Chondrocyte (in vitro differentiated cells): ENCODE measurements around the gene GRAMD4. TPM values are rescaled to one million over a fixed set of nuclear protein-coding genes. Genes with fewer than 3 reads are reported as not detected.
A peak's percentile ranks its signal among the peaks of the same experiment; 100 is the strongest.

Experiments used
- DNase-seq: peaks from one replicate; pipeline ENCODE4 v3.0.0; 2021; ENCODE audit warnings: mixed read lengths, low spot score
- H3K27ac Mint-ChIP-seq: one replicate; pipeline ENCODE4 v1.8.0; 2021; ENCODE audit warnings: mild to moderate bottlenecking, moderate library complexity, mixed read lengths; ENCODE audit not compliant: unreplicated experiment
- H3K27me3 Mint-ChIP-seq: 2 replicates; pipeline ENCODE4 v1.8.0; 2021; ENCODE audit warnings: low read depth, mixed read lengths
- H3K36me3 Mint-ChIP-seq: 2 replicates; pipeline ENCODE4 v1.8.0; 2021; ENCODE audit warnings: low read depth, mixed read lengths
- H3K4me1 Mint-ChIP-seq: 2 replicates; pipeline ENCODE4 v1.8.0; 2021; ENCODE audit warnings: low read depth, mild to moderate bottlenecking, mixed read lengths
- H3K4me3 Mint-ChIP-seq: one replicate; pipeline ENCODE4 v1.8.0; 2021; ENCODE audit warnings: mild to moderate bottlenecking, moderate library complexity, mixed read lengths; ENCODE audit not compliant: unreplicated experiment
- H3K9me3 Mint-ChIP-seq: 2 replicates; pipeline ENCODE4 v1.8.0; 2021; ENCODE audit warnings: low read depth, mixed read lengths
- total RNA-seq: library from RNA; stranded (reverse); gene quantifications from 3 replicates; pipeline ENCODE4 v1.2.1, GENCODE V29; 2021
- TF ChIP-seq, protein P1 (sequence below): fragments of 200-600 bp; sonication (generic); IDR thresholded peaks from 2 replicates; pipeline ENCODE4 v1.5.0; 2021; ENCODE audit warnings: antibody characterized with exemption, mild to moderate bottlenecking, moderate library complexity

The GRAMD4 gene
- total RNA-seq, 1 donor from 2014 or later = 31.7 TPM

DNA sequence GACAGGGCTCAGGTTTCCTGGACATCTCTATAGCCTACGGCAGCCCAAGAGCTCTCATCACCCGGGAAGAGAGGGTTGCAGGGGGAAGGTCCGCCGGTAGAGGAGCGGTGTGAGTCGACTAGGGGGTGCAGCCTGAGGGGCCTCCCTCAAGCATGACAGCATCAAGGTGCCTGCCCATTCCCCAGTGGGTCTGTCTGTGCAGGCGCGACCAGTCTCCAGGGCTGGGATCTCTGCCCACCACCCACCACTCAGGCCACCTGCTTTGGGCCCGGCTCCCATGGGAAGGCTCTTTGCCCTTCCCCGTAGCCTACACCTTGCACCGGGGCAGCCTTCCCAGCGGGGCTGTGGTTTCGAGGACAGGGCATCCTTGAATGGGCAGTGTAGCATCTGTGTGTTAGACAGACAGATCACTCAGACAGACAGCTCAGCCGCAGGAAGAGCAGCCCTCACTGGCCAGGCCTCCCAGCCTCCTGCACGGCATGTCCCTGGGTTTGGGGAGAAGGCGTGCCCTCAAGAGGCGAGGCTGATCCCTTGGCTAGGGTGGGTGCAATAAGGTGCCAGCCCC, 88.7 kb downstream of the GRAMD4 start:
- no peak overlapping the region for H3K27ac Mint-ChIP-seq
- H3K27me3 Mint-ChIP-seq = no peaks in the 10 kb centered on the region
- DNase-seq = peak; percentile 90
- TF ChIP-seq, protein P1, sequence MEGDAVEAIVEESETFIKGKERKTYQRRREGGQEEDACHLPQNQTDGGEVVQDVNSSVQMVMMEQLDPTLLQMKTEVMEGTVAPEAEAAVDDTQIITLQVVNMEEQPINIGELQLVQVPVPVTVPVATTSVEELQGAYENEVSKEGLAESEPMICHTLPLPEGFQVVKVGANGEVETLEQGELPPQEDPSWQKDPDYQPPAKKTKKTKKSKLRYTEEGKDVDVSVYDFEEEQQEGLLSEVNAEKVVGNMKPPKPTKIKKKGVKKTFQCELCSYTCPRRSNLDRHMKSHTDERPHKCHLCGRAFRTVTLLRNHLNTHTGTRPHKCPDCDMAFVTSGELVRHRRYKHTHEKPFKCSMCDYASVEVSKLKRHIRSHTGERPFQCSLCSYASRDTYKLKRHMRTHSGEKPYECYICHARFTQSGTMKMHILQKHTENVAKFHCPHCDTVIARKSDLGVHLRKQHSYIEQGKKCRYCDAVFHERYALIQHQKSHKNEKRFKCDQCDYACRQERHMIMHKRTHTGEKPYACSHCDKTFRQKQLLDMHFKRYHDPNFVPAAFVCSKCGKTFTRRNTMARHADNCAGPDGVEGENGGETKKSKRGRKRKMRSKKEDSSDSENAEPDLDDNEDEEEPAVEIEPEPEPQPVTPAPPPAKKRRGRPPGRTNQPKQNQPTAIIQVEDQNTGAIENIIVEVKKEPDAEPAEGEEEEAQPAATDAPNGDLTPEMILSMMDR = no peak
- H3K9me3 Mint-ChIP-seq = no peaks in the 10 kb centered on the region
- H3K4me1 Mint-ChIP-seq = no peaks in the 10 kb centered on the region
- H3K36me3 Mint-ChIP-seq = peaks cover 53% of the 10 kb centered on the region
- no peak overlapping the region for H3K4me3 Mint-ChIP-seq

GRCh38 chr22:46710806-46711205, 90.6 kb downstream of the GRAMD4 start:
- peaks cover 4% of the 10 kb centered on the region for H3K4me1 Mint-ChIP-seq
- H3K27me3 Mint-ChIP-seq = no peaks in the 10 kb centered on the region
- no peak overlapping the region for H3K27ac Mint-ChIP-seq
- no peaks in the 10 kb centered on the region for H3K9me3 Mint-ChIP-seq
- TF ChIP-seq, protein P1 = no peak
- no peak for DNase-seq
- H3K4me3 Mint-ChIP-seq = no peak overlapping the region
- peaks cover 52% of the 10 kb centered on the region for H3K36me3 Mint-ChIP-seq

GRCh38 chr22:46712288-46712687, 92.1 kb downstream of the GRAMD4 start:
- Mint-ChIP-seq H3K36me3 (peaks cover 44% of the 10 kb centered on the region), H3K9me3 (no peaks in the 10 kb centered on the region), H3K4me3 (no peak overlapping the region), H3K27ac (no peak overlapping the region), H3K27me3 (no peaks in the 10 kb centered on the region), H3K4me1 (peaks cover 4% of the 10 kb centered on the region)
- no peak for DNase-seq
- TF ChIP-seq, protein P1 = no peak

DNA sequence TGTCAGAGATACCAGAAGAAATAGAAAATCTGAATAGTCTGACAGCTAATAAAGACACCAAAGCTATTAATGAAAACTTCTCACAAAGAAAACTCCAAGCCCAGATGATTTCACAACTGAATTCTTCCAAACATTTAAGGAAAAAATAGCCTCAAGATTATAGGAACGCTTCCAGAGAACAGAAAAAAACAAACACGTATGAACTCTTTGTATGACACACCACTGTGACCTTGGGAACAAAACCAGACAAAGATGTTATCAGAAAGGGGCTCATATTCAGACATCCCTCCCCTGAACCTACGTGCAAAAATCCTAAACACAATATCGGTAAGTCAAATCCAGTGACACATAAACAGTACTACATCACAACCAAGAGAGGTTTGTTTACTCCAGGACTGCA, 94.4 kb downstream of the GRAMD4 start:
- no peaks in the 10 kb centered on the region for H3K27me3 Mint-ChIP-seq
- no peak for DNase-seq
- TF ChIP-seq, protein P1 = no peak
- no peak overlapping the region for H3K27ac Mint-ChIP-seq
- H3K4me3 Mint-ChIP-seq = no peak overlapping the region
- H3K9me3 Mint-ChIP-seq = no peaks in the 10 kb centered on the region
- H3K4me1 Mint-ChIP-seq = peaks cover 4% of the 10 kb centered on the region
- H3K36me3 Mint-ChIP-seq = peaks cover 38% of the 10 kb centered on the region

DNA sequence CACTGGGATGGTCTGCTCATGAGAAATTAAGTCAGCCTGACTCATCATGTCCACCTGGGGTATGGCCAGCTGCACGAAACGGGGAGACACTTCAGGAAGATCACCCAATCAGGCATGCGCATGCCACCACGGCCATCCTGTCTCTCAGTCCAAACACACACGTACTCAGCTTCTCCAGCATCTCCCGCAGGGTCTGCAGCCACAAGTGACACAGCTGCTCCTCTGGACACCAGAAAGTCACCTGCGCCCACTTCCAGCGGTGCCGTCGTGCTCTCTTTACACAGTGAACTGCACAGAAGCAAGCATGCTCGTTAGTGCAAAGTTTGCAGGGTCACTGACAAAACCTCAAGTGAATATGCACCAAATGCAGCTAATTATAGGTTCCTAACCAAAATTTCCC, 99.7 kb downstream of the GRAMD4 start:
- Mint-ChIP-seq H3K27me3 (no peaks in the 10 kb centered on the region), H3K36me3 (peaks cover 21% of the 10 kb centered on the region), H3K9me3 (no peaks in the 10 kb centered on the region), H3K4me1 (no peaks in the 10 kb centered on the region), H3K27ac (no peak overlapping the region), H3K4me3 (no peak overlapping the region)
- TF ChIP-seq, protein P1 = no peak
- DNase-seq = no peak
